Ascending aorta (tissue), 2 donors: ENCODE measurements around the gene ARID5B. TPM values are rescaled to one million over a fixed set of nuclear protein-coding genes. Genes with fewer than 3 reads are reported as not detected.
A peak's percentile ranks its signal among the peaks of the same experiment; 100 is the strongest.

ENCODE experiments used
- DNase-seq, 2 donors: peaks; one replicate each; pipeline ENCODE4 v3.0.0-alpha.2; 2019; ENCODE audit warnings: low spot score in 2 of 2
- H3K27ac ChIP-seq, 2 donors: fragments of 200-600 bp; sonication (generic); one replicate each; pipeline ENCODE4 v1.5.1; 2016 to 2017; ENCODE audit warnings: mild to moderate bottlenecking in 1 of 2
- H3K27me3 ChIP-seq: fragments of 200-600 bp; sonication (generic); one replicate; pipeline ENCODE4 v1.5.1; 2017
- H3K36me3 ChIP-seq, 2 donors: fragments of 200-600 bp; sonication (generic); one replicate each; pipeline ENCODE4 v1.5.1; 2016
- H3K4me1 ChIP-seq, 2 donors: fragments of 200-600 bp; sonication (generic); one replicate each; pipeline ENCODE4 v1.5.1; 2016 to 2017; ENCODE audit warnings: mild to moderate bottlenecking in 1 of 2
- H3K4me3 ChIP-seq, 2 donors: fragments of 200-600 bp; sonication (generic); one replicate each; pipeline ENCODE4 v1.5.1; 2016 to 2017; ENCODE audit warnings: mild to moderate bottlenecking in 1 of 2
- H3K9me3 ChIP-seq, 2 donors: fragments of 200-600 bp; sonication (generic); one replicate each; pipeline ENCODE4 v1.5.1; 2016
- CTCF ChIP-seq, 3 experiments: fragments of 200-600 bp in 2 of 3; fragments of 450-650 bp in 1 of 3; sonication (generic) in 2 of 3; IDR thresholded peaks; one replicate each; pipeline ENCODE4 v1.5.1; 2016 to 2019; ENCODE audit warnings: antibody characterized with exemption in 3 of 3, mild to moderate bottlenecking in 1 of 3, moderate library complexity in 1 of 3
- intact Hi-C: fragments of 100-400 bp; cut with DNase I; formaldehyde crosslinking; loops from one replicate; pipeline ENCODE4 v1.15.1; 2023
- total RNA-seq: library from RNA; depleted of rRNA; stranded (reverse); fragments of >200 nt; gene quantifications from one replicate; pipeline ENCODE4 v1.1.0, GENCODE V29; 2016

The ARID5B gene
- total RNA-seq, 1 donor from 2014 or later: 92.5 TPM

- Histone ChIP-seq H3K9me3 (no peaks in the 10 kb centered on the region), H3K27me3 (no peaks in the 10 kb centered on the region), H3K36me3 (peaks cover 72 to 80% of the 10 kb centered on the region in 2 donors), H3K4me1 (peaks cover 4 to 20% of the 10 kb centered on the region in 2 donors), H3K4me3 (no peak overlapping the region), H3K27ac (no peak overlapping the region)
- no peak for TF ChIP-seq CTCF (IDR thresholded peaks at IDR 0.05)
- DNase-seq: no peak
- intact Hi-C loops: no loop called here
Observed at GRCh38 chr10:62088786-62089185, 187.3 kb downstream of the ARID5B start.

GRCh38 chr10:62092301-62093030, 191.0 kb downstream of the ARID5B start:
- Histone ChIP-seq H3K27me3 (no peaks in the 10 kb centered on the region), H3K9me3 (no peaks in the 10 kb centered on the region), H3K36me3 (peaks cover 55 to 72% of the 10 kb centered on the region in 2 donors), H3K4me3 (no peak overlapping the region), H3K27ac (peak overlapping the region in 1 of 2 donors; percentile 7), H3K4me1 (peaks cover 4 to 19% of the 10 kb centered on the region in 2 donors)
- TF ChIP-seq CTCF (IDR thresholded peaks at IDR 0.05): no peak
- intact Hi-C loops: loop anchor here (5.0 kb wide), 1 partner anchor 150 kb away; no protein-coding TSS in a partner anchor
- DNase-seq: no peak

GRCh38 chr10:62093863-62094291, 192.4 kb downstream of the ARID5B start:
- no peak for TF ChIP-seq CTCF (IDR thresholded peaks at IDR 0.05)
- peaks cover 4 to 19% of the 10 kb centered on the region in 2 donors for H3K4me1 ChIP-seq
- H3K27me3 ChIP-seq: no peaks in the 10 kb centered on the region
- intact Hi-C loops: loop anchor here (5.0 kb wide), 1 partner anchor 148 kb away; no protein-coding TSS in a partner anchor
- no peak overlapping the region for H3K4me3 ChIP-seq
- H3K27ac ChIP-seq: peak overlapping the region; percentile 10 to 44
- no peak for DNase-seq
- H3K9me3 ChIP-seq: no peaks in the 10 kb centered on the region
- H3K36me3 ChIP-seq: peaks cover 41 to 59% of the 10 kb centered on the region in 2 donors

GRCh38 chr10:62095181-62096122, 194.0 kb downstream of the ARID5B start:
- TF ChIP-seq CTCF (IDR thresholded peaks at IDR 0.05): no peak
- Histone ChIP-seq H3K9me3 (no peaks in the 10 kb centered on the region), H3K27me3 (no peaks in the 10 kb centered on the region), H3K27ac (peak overlapping the region in 1 of 2 donors; percentile 27), H3K4me3 (no peak overlapping the region), H3K4me1 (peaks cover 4 to 19% of the 10 kb centered on the region in 2 donors), H3K36me3 (peaks cover 28 to 46% of the 10 kb centered on the region in 2 donors)
- intact Hi-C loops: loop anchor here (5.0 kb wide), 3 partner anchors 48 to 193 kb away; partner anchors contain the start of gene ARID5B
- DNase-seq: no peak

GRCh38 chr10:62096256-62096933, 194.9 kb downstream of the ARID5B start:
- peaks cover 4 to 19% of the 10 kb centered on the region in 2 donors for H3K4me1 ChIP-seq
- H3K27me3 ChIP-seq: no peaks in the 10 kb centered on the region
- intact Hi-C loops: loop anchor here (5.0 kb wide), 3 partner anchors 49 to 194 kb away; partner anchors contain the start of gene ARID5B

More at GRCh38 chr10:62096256-62096933, 194.9 kb downstream of the ARID5B start:
- Histone ChIP-seq H3K36me3 (peaks cover 19 to 36% of the 10 kb centered on the region in 2 donors), H3K27ac (no peak overlapping the region), H3K4me3 (no peak overlapping the region), H3K9me3 (no peaks in the 10 kb centered on the region)
- no peak for TF ChIP-seq CTCF (IDR thresholded peaks at IDR 0.05)
- DNase-seq: no peak
